Measurements from ENCODE around the gene GTF2A1. TPM values are rescaled to one million over a fixed set of nuclear protein-coding genes. Genes with fewer than 3 reads are reported as not detected.

The GTF2A1 gene
- total RNA-seq, 1 experiment from 2014 or later = 49.0 TPM

- ChIA-PET POLR2A (no interaction called here), CTCF (interaction anchor here (3.2 kb wide), 1 partner anchor 170 kb away, joined by 20 read pairs; no protein-coding TSS in a partner anchor)
- H3K27ac Mint-ChIP-seq = no peak overlapping the region
- ATAC-seq = no peak
- H3K27me3 Mint-ChIP-seq (ENCODE audit: low read depth) = no peaks in the 10 kb centered on the region; the same call in 1 of the 2 replicates
- no peaks in the 10 kb centered on the region for H3K9me3 Mint-ChIP-seq
- H3K36me3 Mint-ChIP-seq = no peaks in the 10 kb centered on the region
- H3K4me3 Mint-ChIP-seq = no peak overlapping the region
- TF ChIP-seq FOXP4 (CRISPR knock-in tag; IDR thresholded peaks at IDR 0.05) (no peak), ERG (CRISPR knock-in tag; IDR thresholded peaks at IDR 0.05) (no peak), TEAD1 (CRISPR knock-in tag; IDR thresholded peaks at IDR 0.05) (no peak)
- TF ChIP-seq, protein P1, sequence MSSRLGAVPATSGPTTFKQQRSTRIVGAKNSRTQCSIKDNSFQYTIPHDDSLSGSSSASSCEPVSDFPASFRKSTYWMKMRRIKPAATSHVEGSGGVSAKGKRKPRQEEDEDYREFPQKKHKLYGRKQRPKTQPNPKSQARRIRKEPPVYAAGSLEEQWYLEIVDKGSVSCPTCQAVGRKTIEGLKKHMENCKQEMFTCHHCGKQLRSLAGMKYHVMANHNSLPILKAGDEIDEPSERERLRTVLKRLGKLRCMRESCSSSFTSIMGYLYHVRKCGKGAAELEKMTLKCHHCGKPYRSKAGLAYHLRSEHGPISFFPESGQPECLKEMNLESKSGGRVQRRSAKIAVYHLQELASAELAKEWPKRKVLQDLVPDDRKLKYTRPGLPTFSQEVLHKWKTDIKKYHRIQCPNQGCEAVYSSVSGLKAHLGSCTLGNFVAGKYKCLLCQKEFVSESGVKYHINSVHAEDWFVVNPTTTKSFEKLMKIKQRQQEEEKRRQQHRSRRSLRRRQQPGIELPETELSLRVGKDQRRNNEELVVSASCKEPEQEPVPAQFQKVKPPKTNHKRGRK (CRISPR knock-in tag; IDR thresholded peaks at IDR 0.05; ENCODE audit: borderline replicate concordance) = no peak
- H3K4me1 Mint-ChIP-seq = peaks cover 9% of the 10 kb centered on the region
- no peak for DNase-seq (ENCODE audit: low spot score)
Observed at GRCh38 chr14:81166121-81166520, 54.6 kb downstream of the GTF2A1 start.

DNA sequence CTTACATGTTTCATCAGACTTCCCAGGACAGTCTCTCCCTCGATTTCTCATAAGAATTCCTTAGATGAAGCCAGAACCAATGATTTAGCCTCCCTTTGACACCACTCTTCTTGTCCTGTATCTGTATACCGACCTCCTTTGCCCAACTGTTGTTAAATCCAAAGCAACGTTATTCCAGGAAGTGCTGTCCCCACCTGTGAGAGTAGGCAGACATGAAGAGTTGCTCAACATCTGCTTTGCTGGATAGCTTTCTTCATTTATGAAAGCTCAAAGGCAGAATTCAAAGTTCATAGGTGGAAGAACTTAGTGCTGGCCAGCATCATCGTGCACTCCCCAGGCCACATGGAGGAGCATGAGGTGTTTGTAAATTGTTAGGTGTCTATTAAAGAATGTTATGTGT lies 55.6 kb downstream of the GTF2A1 start:
- H3K4me1 Mint-ChIP-seq = peaks cover 9% of the 10 kb centered on the region
- no peak for ATAC-seq
- H3K9me3 Mint-ChIP-seq = no peaks in the 10 kb centered on the region
- CTCF ChIA-PET = interaction anchor here (0.5 to 3.2 kb wide), 4 partner anchors 11 to 241 kb away, joined by 3 to 20 read pairs (median 5); partner anchors contain the start of gene TSHR
- no peak overlapping the region; the same call in 1 of the 2 replicates for H3K27ac Mint-ChIP-seq
- DNase-seq (ENCODE audit: low spot score) = no peak
- H3K27me3 Mint-ChIP-seq (ENCODE audit: low read depth) = no peaks in the 10 kb centered on the region; the same call in 1 of the 2 replicates
- no peak overlapping the region for H3K4me3 Mint-ChIP-seq
- POLR2A ChIA-PET = no interaction called here
- no peaks in the 10 kb centered on the region for H3K36me3 Mint-ChIP-seq
- no peak for TF ChIP-seq JAZF1 (CRISPR knock-in tag; IDR thresholded peaks at IDR 0.05)
- TF ChIP-seq NR2C2 (CRISPR knock-in tag; IDR thresholded peaks at IDR 0.05) = no peak
- no peak for TF ChIP-seq NR3C1 (CRISPR knock-in tag; conservative IDR thresholded peaks at IDR 0.05; ENCODE audit: low read depth)
- TF ChIP-seq CREM (CRISPR knock-in tag; IDR thresholded peaks at IDR 0.05) = no peak
- no peak for TF ChIP-seq PRRX2 (CRISPR knock-in tag; IDR thresholded peaks at IDR 0.05)
- TF ChIP-seq GRHL2 (CRISPR knock-in tag; IDR thresholded peaks at IDR 0.05; ENCODE audit: insufficient replicate concordance, severe bottlenecking) = no peak
- TF ChIP-seq TEAD4 (CRISPR knock-in tag; IDR thresholded peaks at IDR 0.05) = no peak
- no peak for TF ChIP-seq EMX1 (CRISPR knock-in tag; IDR thresholded peaks at IDR 0.05)
- no peak for TF ChIP-seq TP53 (CRISPR knock-in tag; IDR thresholded peaks at IDR 0.05)
- TF ChIP-seq RORB (CRISPR knock-in tag; IDR thresholded peaks at IDR 0.05) = no peak
- TF ChIP-seq, protein P2, sequence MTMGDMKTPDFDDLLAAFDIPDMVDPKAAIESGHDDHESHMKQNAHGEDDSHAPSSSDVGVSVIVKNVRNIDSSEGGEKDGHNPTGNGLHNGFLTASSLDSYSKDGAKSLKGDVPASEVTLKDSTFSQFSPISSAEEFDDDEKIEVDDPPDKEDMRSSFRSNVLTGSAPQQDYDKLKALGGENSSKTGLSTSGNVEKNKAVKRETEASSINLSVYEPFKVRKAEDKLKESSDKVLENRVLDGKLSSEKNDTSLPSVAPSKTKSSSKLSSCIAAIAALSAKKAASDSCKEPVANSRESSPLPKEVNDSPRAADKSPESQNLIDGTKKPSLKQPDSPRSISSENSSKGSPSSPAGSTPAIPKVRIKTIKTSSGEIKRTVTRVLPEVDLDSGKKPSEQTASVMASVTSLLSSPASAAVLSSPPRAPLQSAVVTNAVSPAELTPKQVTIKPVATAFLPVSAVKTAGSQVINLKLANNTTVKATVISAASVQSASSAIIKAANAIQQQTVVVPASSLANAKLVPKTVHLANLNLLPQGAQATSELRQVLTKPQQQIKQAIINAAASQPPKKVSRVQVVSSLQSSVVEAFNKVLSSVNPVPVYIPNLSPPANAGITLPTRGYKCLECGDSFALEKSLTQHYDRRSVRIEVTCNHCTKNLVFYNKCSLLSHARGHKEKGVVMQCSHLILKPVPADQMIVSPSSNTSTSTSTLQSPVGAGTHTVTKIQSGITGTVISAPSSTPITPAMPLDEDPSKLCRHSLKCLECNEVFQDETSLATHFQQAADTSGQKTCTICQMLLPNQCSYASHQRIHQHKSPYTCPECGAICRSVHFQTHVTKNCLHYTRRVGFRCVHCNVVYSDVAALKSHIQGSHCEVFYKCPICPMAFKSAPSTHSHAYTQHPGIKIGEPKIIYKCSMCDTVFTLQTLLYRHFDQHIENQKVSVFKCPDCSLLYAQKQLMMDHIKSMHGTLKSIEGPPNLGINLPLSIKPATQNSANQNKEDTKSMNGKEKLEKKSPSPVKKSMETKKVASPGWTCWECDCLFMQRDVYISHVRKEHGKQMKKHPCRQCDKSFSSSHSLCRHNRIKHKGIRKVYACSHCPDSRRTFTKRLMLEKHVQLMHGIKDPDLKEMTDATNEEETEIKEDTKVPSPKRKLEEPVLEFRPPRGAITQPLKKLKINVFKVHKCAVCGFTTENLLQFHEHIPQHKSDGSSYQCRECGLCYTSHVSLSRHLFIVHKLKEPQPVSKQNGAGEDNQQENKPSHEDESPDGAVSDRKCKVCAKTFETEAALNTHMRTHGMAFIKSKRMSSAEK (CRISPR knock-in tag; IDR thresholded peaks at IDR 0.05; ENCODE audit: borderline replicate concordance) = no peak
- no peak for TF ChIP-seq ZNF396 (CRISPR knock-in tag; IDR thresholded peaks at IDR 0.05; ENCODE audit: borderline replicate concordance)
- no peak for TF ChIP-seq RELA (CRISPR knock-in tag; IDR thresholded peaks at IDR 0.05; ENCODE audit: borderline replicate concordance)
- no peak for TF ChIP-seq ELF4 (CRISPR knock-in tag; IDR thresholded peaks at IDR 0.05; ENCODE audit: low read depth)
- TF ChIP-seq CTCF (IDR thresholded peaks at IDR 0.05) = no peak
